Osteoblast (primary cell): ENCODE data around the gene CNOT9. TPM values are rescaled to one million over a fixed set of nuclear protein-coding genes. Genes with fewer than 3 reads are reported as not detected.
A peak's percentile ranks its signal among the peaks of the same experiment; 100 is the strongest.

Source experiments
- DNase-seq: peaks from one replicate; pipeline ENCODE4 v3.0.0; 2011; ENCODE audit warnings: low spot score, mixed read lengths; ENCODE audit not compliant: insufficient read length; ENCODE audit errors: missing footprints
- H2AFZ ChIP-seq: 2 replicates; pipeline ENCODE4 v1.6.0; 2011; ENCODE audit warnings: mild to moderate bottlenecking, low read length
- H3K27ac ChIP-seq: 2 replicates; pipeline ENCODE4 v1.5.1; 2011; ENCODE audit warnings: mild to moderate bottlenecking, low read depth, low read length, moderate library complexity
- H3K27me3 ChIP-seq: 2 replicates; pipeline ENCODE4 v1.6.0; 2012; ENCODE audit warnings: mild to moderate bottlenecking, control low read depth, inconsistent platforms, low read length, moderate library complexity; ENCODE audit not compliant: insufficient read depth
- H3K36me3 ChIP-seq: 2 replicates; pipeline ENCODE4 v1.5.1; 2011; ENCODE audit warnings: mild to moderate bottlenecking, low read length, control low read depth, moderate library complexity; ENCODE audit not compliant: insufficient read depth
- H3K4me1 ChIP-seq: 2 replicates; pipeline ENCODE4 v1.5.1; 2011; ENCODE audit warnings: mild to moderate bottlenecking, low read length, control low read depth, moderate library complexity; ENCODE audit not compliant: insufficient read depth
- H3K4me2 ChIP-seq: 2 replicates; pipeline ENCODE4 v1.6.0; 2011; ENCODE audit warnings: mild to moderate bottlenecking, low read length; ENCODE audit not compliant: insufficient read depth
- H3K4me3 ChIP-seq: fragments of 200-600 bp; sonication (generic); 3 replicates; pipeline ENCODE4 v1.5.1; 2012; ENCODE audit warnings: mild to moderate bottlenecking, low read length, inconsistent platforms; ENCODE audit not compliant: insufficient read depth
- H3K79me2 ChIP-seq: 2 replicates; pipeline ENCODE4 v1.6.0; 2012; ENCODE audit warnings: mild to moderate bottlenecking, low read length, control low read depth, inconsistent platforms; ENCODE audit not compliant: insufficient read depth
- H3K9me3 ChIP-seq: 2 replicates; pipeline ENCODE4 v1.5.1; 2011; ENCODE audit warnings: low read depth, low read length, control low read depth
- H4K20me1 ChIP-seq: 2 replicates; pipeline ENCODE4 v1.6.0; 2012; ENCODE audit warnings: mild to moderate bottlenecking, low read length, control low read depth; ENCODE audit not compliant: insufficient read depth
- total RNA-seq: library from RNA; depleted of rRNA; stranded (reverse); fragments of >200 nt; gene quantifications from 2 replicates; pipeline ENCODE4 v1.2.3, GENCODE V29; 2012
- TF ChIP-seq, protein P1 (sequence below): IDR thresholded peaks from 2 replicates; pipeline ENCODE4 v1.5.1; 2011; ENCODE audit warnings: mild to moderate bottlenecking, low read depth, low read length, moderate library complexity; ENCODE audit errors: extremely low read depth

The CNOT9 gene
- total RNA-seq, 1 donor: 50.3 TPM

DNA sequence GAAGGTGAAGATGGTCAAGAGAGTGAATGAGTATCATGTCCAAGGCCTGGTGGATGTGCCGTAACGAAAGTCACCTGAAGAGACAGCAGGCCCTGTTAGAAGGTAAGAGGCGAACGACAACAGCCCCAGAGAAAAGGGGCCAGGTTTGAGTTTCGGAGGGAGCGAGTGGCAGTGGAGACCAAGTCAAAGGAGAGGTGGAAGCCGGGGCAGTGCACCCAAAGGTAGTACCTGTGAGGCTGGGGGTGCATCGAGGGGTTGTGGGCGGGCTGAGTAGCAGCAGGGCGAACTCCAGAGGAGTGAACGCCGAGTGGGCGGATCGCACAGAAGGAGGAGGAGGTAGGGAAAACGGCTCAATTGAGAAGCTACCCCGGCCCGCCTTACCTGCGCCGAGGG lies 846 bp upstream of the CNOT9 start:
- peaks cover 31% of the 10 kb centered on the region for H3K4me1 ChIP-seq
- H3K27me3 ChIP-seq: no peaks in the 10 kb centered on the region
- H3K4me3 ChIP-seq: peak overlapping the region; percentile 94
- no peak for DNase-seq
- H3K4me2 ChIP-seq: peak overlapping the region; percentile 93
- H4K20me1 ChIP-seq: peaks cover 9% of the 10 kb centered on the region
- peaks cover 94% of the 10 kb centered on the region for H3K79me2 ChIP-seq
- TF ChIP-seq, protein P1, sequence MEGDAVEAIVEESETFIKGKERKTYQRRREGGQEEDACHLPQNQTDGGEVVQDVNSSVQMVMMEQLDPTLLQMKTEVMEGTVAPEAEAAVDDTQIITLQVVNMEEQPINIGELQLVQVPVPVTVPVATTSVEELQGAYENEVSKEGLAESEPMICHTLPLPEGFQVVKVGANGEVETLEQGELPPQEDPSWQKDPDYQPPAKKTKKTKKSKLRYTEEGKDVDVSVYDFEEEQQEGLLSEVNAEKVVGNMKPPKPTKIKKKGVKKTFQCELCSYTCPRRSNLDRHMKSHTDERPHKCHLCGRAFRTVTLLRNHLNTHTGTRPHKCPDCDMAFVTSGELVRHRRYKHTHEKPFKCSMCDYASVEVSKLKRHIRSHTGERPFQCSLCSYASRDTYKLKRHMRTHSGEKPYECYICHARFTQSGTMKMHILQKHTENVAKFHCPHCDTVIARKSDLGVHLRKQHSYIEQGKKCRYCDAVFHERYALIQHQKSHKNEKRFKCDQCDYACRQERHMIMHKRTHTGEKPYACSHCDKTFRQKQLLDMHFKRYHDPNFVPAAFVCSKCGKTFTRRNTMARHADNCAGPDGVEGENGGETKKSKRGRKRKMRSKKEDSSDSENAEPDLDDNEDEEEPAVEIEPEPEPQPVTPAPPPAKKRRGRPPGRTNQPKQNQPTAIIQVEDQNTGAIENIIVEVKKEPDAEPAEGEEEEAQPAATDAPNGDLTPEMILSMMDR: no peak
- peaks cover 6% of the 10 kb centered on the region for H3K36me3 ChIP-seq
- H3K27ac ChIP-seq: peak overlapping the region; percentile 98
- no peaks in the 10 kb centered on the region for H3K9me3 ChIP-seq
- H2AFZ ChIP-seq: peak overlapping the region; percentile 83

DNA sequence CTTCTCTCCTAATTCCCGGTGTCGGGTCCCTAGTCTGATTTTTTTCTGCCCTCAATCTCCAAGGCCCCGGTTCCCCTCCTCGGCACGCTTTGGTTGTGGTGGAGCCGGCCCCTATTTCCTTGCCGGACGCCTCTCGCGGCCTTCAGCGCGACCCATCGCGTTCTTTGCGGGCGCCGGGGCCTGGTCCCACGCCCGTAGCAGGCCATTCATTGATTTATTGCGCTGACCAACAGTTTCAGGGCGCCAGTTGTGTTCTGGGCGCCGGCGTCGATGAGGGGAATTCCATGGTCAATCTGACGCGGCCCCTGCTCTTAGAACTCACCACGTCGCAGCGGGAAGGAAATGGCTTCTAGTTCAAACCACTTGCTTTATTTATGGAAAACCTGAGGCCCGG lies 396 bp downstream of the CNOT9 start:
- peak; percentile 43 for DNase-seq
- peak overlapping the region; percentile 96 for H2AFZ ChIP-seq
- no peaks in the 10 kb centered on the region for H3K9me3 ChIP-seq
- peak overlapping the region; percentile 91 for H3K4me2 ChIP-seq
- H3K27me3 ChIP-seq: no peaks in the 10 kb centered on the region
- H3K4me1 ChIP-seq: peaks cover 31% of the 10 kb centered on the region
- TF ChIP-seq, protein P1: no peak
- peak overlapping the region; percentile 94 for H3K4me3 ChIP-seq
- H3K79me2 ChIP-seq: peaks cover 97% of the 10 kb centered on the region
- H3K27ac ChIP-seq: peak overlapping the region; percentile 98
- H4K20me1 ChIP-seq: peaks cover 9% of the 10 kb centered on the region
- H3K36me3 ChIP-seq: peaks cover 11% of the 10 kb centered on the region

DNA sequence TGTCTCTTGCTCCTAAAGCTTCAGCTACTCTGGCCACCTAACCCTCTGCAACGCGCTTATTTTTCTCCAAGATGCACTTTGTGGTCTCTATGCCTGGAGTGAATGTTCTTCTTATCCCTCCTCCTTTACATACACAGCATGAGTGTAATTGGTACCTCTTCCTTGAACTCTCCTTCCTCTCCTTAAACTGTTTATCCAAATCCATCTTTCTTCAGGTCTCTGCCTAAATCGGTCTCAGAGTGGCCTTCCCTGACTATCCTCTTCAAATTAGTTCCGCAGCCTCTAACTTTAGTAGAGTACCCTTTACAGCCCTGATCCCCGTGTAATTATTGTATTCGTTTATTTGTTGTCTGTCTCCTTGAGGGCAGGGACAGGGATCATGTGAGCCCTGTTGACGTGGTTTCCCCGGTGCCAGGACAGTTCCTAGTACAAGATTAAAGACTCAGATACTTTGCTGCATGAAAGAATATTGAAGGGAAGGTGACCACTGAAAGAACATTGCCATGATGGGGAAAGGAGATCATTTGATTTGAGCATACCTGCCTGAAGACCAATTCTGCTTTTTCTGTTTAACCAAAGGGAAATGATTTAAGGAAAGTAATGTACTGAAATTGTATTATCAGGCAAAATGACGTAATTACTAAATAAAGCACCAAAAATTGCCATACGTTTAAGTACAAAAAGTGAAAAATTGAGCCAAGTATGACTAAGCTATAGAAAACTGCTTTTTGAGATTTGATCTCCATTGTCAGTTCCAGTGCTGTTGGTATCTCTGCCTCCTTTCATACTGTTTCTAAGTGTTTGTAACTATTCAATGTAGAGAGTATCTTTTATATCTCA lies 1.2 kb downstream of the CNOT9 start:
- peak overlapping the region; percentile 94 for H3K4me3 ChIP-seq

GRCh38 chr2:218570850-218571249 lies 2.2 kb downstream of the CNOT9 start:
- H3K36me3 ChIP-seq: peaks cover 17% of the 10 kb centered on the region
- DNase-seq: peak; percentile 34

More for the DNA sequence above, 1.2 kb downstream of the CNOT9 start:
- Histone ChIP-seq H3K79me2 (peaks cover 98% of the 10 kb centered on the region), H3K27me3 (no peaks in the 10 kb centered on the region), H2AFZ (peak overlapping the region; percentile 11), H3K4me2 (peak overlapping the region; percentile 91), H3K4me1 (peaks cover 31% of the 10 kb centered on the region), H4K20me1 (peaks cover 9% of the 10 kb centered on the region), H3K9me3 (no peaks in the 10 kb centered on the region), H3K36me3 (peaks cover 17% of the 10 kb centered on the region), H3K27ac (peak overlapping the region; percentile 98)
- peak; percentile 55 for DNase-seq
- TF ChIP-seq, protein P1: no peak

More at GRCh38 chr2:218570850-218571249, 2.2 kb downstream of the CNOT9 start:
- peak overlapping the region; percentile 91 for H3K4me2 ChIP-seq
- H3K27ac ChIP-seq: peak overlapping the region; percentile 98
- TF ChIP-seq, protein P1: no peak
- peaks cover 31% of the 10 kb centered on the region for H3K4me1 ChIP-seq
- peak overlapping the region; percentile 94 for H3K4me3 ChIP-seq
- peaks cover 98% of the 10 kb centered on the region for H3K79me2 ChIP-seq
- peaks cover 11% of the 10 kb centered on the region for H4K20me1 ChIP-seq
- no peak overlapping the region for H2AFZ ChIP-seq
- no peaks in the 10 kb centered on the region for H3K27me3 ChIP-seq
- no peaks in the 10 kb centered on the region for H3K9me3 ChIP-seq
